ENCODE measurements around the gene RAPGEF5. TPM values are rescaled to one million over a fixed set of nuclear protein-coding genes. Genes with fewer than 3 reads are reported as not detected.

Gene RAPGEF5
- total RNA-seq, 1 donor from 2014 or later: 1.1 TPM

DNA sequence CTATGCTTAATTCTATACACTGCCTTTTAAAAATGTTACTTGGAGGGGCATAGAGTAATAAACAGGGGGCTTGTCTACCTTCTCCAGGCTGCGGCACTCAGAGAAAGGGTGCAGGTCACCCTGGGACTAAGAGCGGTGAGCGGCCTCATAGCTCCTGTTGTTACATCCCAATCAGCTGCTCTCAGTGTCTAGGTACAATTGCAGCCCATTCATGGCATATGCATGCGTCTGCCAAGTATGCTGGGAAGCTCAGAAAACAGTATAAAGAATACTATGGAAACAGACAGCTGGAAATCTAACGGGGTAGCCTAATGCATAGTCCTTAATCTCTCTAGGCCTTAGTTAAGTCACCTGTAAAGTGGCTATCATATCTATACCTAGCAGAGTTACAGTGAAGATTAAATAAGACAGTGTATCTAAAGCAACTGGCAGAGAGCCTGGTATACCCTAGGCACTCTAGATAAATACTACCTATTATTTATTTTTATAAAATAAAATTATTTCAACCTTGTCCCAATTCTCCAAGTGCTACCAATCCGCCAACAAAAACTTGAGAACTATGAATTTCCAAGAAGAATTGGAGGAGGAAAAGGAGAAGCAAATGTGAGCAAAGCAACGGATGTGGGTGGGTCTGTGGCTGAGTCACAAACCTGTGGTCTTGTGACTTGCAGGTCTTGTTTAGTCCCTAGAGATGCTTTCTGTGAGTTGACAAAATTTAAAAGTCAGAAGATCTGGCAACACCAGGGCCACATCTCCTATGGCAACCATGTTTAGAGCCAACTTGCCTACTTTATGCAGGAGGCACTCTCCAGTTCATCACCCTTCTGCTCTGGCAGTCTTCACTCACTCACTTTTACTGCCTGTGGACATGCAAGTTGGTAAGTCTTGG, 183.0 kb downstream of the RAPGEF5 start:
- Histone ChIP-seq H3K36me3 (ENCODE audit: control insufficient read depth, insufficient read depth, low read length) (no peaks in the 10 kb centered on the region), H3K27me3 (ENCODE audit: control insufficient read depth, insufficient read depth, low read length) (no peaks in the 10 kb centered on the region), H3K4me3 (ENCODE audit: low read depth, low read length) (no peak overlapping the region)
- TF ChIP-seq, protein P1, sequence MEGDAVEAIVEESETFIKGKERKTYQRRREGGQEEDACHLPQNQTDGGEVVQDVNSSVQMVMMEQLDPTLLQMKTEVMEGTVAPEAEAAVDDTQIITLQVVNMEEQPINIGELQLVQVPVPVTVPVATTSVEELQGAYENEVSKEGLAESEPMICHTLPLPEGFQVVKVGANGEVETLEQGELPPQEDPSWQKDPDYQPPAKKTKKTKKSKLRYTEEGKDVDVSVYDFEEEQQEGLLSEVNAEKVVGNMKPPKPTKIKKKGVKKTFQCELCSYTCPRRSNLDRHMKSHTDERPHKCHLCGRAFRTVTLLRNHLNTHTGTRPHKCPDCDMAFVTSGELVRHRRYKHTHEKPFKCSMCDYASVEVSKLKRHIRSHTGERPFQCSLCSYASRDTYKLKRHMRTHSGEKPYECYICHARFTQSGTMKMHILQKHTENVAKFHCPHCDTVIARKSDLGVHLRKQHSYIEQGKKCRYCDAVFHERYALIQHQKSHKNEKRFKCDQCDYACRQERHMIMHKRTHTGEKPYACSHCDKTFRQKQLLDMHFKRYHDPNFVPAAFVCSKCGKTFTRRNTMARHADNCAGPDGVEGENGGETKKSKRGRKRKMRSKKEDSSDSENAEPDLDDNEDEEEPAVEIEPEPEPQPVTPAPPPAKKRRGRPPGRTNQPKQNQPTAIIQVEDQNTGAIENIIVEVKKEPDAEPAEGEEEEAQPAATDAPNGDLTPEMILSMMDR (IDR thresholded peaks at IDR 0.05; ENCODE audit: insufficient read depth, low read length, poor library complexity, severe bottlenecking): no peak
- DNase-seq (ENCODE audit: low read depth): no peak

GRCh38 chr7:22168129-22168634, 188.8 kb downstream of the RAPGEF5 start:
- no peaks in the 10 kb centered on the region for H3K27me3 ChIP-seq (ENCODE audit: control insufficient read depth, insufficient read depth, low read length)
- H3K4me3 ChIP-seq (ENCODE audit: low read depth, low read length): no peak overlapping the region
- H3K36me3 ChIP-seq (ENCODE audit: control insufficient read depth, insufficient read depth, low read length): no peaks in the 10 kb centered on the region
- DNase-seq (ENCODE audit: low read depth): no peak
- TF ChIP-seq, protein P1 (IDR thresholded peaks at IDR 0.05; ENCODE audit: insufficient read depth, low read length, poor library complexity, severe bottlenecking): no peak

GRCh38 chr7:22167482-22167881, 189.5 kb downstream of the RAPGEF5 start:
- no peaks in the 10 kb centered on the region for H3K36me3 ChIP-seq (ENCODE audit: control insufficient read depth, insufficient read depth, low read length)
- TF ChIP-seq, protein P1 (IDR thresholded peaks at IDR 0.05; ENCODE audit: insufficient read depth, low read length, poor library complexity, severe bottlenecking): no peak
- no peak overlapping the region for H3K4me3 ChIP-seq (ENCODE audit: low read depth, low read length)
- no peak for DNase-seq (ENCODE audit: low read depth)
- no peaks in the 10 kb centered on the region for H3K27me3 ChIP-seq (ENCODE audit: control insufficient read depth, insufficient read depth, low read length)

DNA sequence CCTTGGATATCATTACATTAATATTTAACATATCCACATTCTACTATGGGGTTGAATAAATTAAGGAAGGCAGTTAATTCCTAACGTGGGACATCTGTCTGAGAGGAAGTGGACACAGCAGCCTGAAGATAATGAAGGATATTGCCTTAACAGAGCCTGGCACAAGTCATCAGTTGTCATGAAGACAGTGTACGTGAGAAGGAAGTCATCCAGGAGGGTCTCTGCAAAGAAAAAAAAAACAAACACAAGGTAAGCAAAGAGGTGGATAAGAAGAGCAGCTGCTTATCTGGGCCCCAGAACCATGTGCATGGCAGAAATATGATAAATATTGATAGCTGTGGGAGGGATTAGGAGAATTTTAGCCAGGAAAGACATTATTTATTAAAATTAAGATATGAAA, 190.0 kb downstream of the RAPGEF5 start:
- TF ChIP-seq, protein P1 (IDR thresholded peaks at IDR 0.05; ENCODE audit: insufficient read depth, low read length, poor library complexity, severe bottlenecking): no peak
- no peak overlapping the region for H3K4me3 ChIP-seq (ENCODE audit: low read depth, low read length)
- no peaks in the 10 kb centered on the region for H3K27me3 ChIP-seq (ENCODE audit: control insufficient read depth, insufficient read depth, low read length)
- DNase-seq (ENCODE audit: low read depth): no peak
- H3K36me3 ChIP-seq (ENCODE audit: control insufficient read depth, insufficient read depth, low read length): no peaks in the 10 kb centered on the region

- DNase-seq (ENCODE audit: low read depth): no peak
- H3K27me3 ChIP-seq (ENCODE audit: control insufficient read depth, insufficient read depth, low read length): no peaks in the 10 kb centered on the region
- TF ChIP-seq, protein P1 (IDR thresholded peaks at IDR 0.05; ENCODE audit: insufficient read depth, low read length, poor library complexity, severe bottlenecking): no peak
- no peaks in the 10 kb centered on the region for H3K36me3 ChIP-seq (ENCODE audit: control insufficient read depth, insufficient read depth, low read length)
- no peak overlapping the region for H3K4me3 ChIP-seq (ENCODE audit: low read depth, low read length)
Measured at GRCh38 chr7:22159341-22159740, 197.6 kb downstream of the RAPGEF5 start.
